HT-29 (cell line): ENCODE data around the gene SLC8A1. TPM values are rescaled to one million over a fixed set of nuclear protein-coding genes. Genes with fewer than 3 reads are reported as not detected.

ENCODE experiments used
- DNase-seq: peaks from one replicate; pipeline ENCODE4 v3.0.0-alpha.2; 2015; ENCODE audit warnings: low spot score
- total RNA-seq: library from RNA; depleted of rRNA; stranded (reverse); fragments of >200 nt; shearing (Covaris generic); gene quantifications from 2 replicates; pipeline ENCODE4 v1.2.3, GENCODE V29; 2014

The SLC8A1 gene
- total RNA-seq, 1 experiment from 2014 or later = 0.10 TPM

DNA sequence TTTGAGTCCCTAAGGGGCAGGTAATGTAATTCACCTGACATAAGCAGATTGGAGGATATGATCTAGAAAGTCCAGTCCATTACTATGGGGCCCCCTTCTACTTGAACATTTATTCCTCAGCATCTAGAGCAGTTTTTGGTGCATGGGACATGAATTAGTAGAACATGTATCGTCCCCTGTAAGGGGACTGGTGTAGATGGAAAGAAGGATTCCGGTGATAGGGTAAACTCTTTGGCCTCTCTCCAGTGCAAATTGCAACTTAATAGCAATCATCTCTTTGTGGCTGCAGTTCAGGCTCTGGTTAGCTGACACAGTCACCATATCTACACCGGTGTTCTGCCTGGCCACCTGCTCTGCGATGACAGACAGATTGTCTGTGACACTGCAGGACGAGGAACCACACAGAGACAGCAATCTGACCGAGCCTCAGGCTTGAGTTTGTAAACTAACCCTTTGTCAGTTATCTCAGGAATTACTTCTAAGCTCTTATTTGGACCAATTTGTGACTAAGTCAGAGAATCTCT is 6.4 kb upstream of the SLC8A1 start:
- DNase-seq = no peak

DNA sequence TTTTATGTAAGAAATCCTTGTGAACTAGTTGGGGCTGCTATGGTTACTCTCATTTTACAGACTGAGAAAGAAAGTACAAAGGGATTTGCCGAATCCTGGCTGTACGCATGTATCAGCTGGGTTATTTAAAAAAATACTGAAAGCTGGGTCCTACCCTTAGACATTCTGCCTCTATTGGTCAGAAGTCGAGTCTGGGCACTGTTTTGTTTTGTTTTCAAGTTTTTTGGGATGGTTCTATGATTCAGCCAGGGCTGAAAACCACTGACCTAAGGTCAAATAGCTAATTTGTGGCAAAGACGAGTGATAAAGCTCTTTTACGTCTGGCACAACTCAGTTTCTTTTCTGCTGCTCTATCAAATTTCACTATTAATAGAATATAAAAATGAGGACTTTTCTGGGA is 5.9 kb upstream of the SLC8A1 start:
- DNase-seq = no peak

DNA sequence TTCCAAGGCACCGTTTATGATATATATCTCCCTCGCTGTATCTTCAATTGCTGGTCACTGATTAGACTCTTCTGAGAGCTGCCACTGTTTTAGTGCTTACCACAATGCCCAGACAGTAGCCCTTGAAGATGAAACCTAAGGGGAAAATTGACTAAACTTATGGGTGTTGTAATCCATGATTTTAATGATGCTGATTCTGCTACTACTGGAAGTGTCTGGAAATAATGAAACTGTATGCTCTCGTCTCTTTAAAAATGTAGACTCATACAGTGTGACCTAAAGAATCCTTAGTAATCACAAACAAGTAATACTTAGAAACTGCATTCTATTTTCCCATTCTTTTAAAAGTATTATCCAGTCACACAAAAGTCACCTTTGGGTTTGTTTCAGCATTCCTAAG is 5.5 kb upstream of the SLC8A1 start:
- DNase-seq = no peak

DNA sequence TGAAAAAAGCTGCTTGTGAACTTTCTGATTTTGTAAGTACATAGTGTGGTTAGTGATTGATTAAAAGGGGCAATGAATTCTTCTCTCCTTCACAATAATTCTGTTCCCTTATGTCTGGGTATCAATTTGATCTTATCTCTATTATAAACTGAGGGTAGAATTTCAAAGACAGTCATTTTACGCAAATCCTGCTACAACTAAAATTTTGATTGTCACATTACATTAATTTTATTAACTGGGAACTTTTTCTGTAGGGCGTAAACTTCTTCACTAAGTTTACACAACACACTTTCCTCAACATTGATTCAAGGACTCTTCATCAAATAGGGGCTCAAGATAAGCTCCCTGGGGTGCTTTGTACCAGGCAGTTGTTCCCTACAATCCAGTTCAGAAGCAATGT is 5.0 kb upstream of the SLC8A1 start:
- DNase-seq = no peak

DNA sequence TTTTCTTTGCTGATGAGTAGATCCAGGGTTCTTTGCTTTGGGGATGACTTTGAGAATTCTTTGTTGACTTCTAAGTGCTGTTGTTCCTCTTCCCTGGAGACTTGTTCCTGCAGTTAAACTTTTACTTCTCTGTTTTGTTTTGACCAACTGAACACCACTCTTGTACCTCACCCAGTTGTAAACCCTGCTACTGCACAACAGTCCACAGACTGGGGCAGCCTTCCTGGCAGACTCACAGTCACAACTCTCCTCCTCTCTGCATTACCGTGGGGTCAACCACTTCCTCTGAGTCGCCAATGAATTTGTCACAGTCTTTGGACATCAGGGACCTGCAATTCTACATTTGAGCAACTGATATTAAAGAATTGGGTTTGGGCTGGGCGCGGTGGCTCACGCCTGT is 3.8 kb upstream of the SLC8A1 start:
- DNase-seq = no peak

DNA sequence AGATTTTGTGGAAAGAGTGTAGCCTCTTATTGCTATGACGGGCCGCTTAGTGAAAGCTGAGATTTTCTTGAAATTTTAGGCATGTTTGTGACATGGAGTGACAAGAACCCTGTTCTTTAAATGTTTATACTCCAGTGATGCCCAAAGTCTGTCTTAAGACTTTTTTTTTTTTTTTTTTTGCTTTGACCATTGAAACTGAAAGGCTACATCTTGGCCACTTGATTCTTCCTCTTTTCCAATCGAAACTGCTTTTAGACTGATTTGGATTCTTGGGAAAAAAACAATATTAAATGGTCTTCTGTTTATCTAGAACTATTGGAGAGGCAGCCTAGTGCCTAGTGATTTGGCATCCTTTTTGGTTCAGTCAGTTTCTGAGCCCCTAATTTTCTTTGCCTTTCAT is 2.4 kb upstream of the SLC8A1 start:
- DNase-seq = no peak

DNA sequence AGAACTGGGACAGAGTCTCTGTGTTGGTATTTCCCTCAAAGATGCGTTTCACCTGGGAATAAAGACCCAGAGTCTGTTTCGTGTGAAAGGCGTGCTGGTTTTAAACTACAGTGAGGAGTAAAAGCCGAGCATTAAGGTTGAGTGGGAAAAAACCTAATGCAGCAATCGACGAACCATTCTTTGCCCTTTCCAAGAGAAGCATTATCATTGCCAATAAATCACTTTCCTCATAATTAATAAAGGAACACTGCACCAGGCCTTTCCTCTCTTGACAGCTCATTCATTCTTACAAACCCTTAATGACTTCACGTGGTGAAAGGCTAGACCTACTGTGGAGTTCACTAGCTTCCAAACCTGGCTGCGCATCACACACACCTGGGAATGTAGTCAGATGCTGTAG is 896 bp upstream of the SLC8A1 start:
- no peak for DNase-seq

DNA sequence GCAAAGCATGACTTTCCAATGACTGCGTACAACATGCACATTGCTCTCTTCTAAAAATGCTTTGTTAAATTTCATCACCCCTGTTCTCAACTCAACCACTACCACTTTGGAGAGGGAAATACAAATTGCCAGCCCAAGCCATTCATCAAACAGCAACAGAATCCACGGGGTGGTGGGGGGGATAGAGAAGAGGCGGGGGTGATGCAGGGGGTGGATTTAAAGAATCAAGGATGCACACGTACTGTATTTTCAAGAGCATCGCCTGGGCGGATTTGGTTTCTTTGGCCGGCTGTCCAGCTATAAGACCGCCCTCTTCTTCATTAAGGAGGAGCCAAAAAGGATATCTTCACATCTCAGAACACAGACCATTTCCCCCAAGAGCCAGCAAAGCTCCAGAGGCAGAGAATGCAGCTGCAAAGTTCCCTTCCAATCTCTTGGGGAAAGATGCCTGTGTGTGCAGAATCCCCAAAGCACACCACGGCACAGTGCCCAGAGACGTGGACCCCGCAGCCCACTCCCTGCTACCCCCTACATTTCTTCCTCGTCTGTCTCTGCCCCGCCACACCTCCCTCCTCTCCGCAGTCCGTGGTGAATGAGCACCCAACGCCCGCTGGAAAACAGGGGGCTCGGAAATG is 977 bp downstream of the SLC8A1 start:
- no peak for DNase-seq

DNA sequence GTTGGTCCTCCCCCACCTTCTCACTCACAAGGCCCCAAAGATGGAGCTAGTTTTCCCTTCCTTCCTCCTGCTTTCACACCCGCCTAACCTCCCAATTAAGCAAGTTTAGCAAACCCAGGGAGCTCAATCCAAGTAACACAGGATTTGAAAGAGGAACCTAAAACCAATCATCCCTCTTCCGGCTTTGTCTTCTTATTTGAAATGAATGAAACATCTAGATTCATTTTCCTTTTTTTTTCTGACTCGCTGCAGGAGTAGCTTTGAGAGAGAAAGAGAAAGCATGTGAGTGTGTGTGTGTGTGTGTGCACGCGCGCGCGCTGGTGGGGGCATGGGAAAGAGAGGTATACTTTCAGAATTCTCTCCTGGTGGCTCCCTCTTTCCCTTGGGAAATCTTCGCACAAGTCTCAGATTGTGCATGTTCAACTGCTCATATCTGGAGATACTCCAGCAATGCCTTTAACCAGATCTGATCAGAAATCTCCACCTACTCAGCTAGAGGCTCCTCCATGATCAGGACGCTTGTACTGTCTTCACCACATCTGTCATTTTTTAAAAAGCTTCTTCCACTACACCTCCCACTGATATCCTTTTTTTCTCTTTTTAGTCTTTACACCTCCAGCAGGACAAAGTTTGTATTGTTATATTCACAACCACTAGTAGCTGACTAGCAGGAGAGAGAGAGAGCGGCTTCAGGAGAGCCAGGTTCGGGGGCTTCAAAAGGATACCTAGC is 1.7 kb downstream of the SLC8A1 start:
- no peak for DNase-seq

DNA sequence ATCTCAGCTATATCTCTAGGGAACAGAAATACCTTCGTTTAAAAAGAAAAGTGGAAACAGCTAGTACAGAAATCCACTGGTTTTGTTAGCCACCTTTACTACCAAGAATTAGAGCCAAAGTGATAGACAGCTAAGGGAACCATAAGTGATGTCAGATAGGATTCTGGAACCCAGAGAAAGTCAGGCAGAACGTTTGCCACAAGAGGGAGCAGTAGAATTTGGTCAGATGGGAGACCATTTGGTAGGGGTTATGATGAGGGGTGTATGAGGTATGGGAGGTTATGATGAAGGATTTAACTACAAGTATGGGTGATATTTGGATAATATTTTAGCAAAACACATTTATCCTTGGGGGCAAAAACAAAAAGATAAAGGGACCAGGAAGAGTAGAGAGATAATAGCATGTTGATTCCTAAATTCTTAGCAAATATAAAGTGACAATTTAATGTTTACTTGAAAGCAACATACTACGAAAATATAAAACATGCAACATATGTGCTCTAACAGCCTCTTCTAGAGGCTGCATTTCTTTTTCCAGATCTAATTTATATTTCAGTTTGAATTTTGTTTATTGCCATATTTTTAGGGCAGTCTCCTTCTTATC is 3.3 kb downstream of the SLC8A1 start:
- peak; percentile 51 for DNase-seq

DNA sequence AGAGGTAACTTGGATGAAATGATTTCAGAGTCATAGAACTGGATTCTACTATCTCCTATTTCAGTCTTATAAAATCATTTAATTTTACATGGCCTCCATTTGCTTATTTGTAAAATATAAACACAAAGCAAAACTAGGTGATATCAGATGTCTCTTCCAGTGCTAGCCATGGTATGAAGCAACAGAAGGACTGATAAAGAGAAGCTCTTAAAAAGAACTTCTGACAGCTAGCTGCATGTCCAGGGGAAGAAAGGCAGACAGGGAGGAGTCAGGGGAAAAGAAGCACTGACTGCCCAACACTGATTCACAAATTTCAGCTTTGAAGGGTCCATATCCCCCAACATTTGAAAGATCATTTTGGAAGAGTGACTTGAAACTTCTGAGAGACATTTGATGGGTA is 6.4 kb downstream of the SLC8A1 start:
- no peak for DNase-seq

DNA sequence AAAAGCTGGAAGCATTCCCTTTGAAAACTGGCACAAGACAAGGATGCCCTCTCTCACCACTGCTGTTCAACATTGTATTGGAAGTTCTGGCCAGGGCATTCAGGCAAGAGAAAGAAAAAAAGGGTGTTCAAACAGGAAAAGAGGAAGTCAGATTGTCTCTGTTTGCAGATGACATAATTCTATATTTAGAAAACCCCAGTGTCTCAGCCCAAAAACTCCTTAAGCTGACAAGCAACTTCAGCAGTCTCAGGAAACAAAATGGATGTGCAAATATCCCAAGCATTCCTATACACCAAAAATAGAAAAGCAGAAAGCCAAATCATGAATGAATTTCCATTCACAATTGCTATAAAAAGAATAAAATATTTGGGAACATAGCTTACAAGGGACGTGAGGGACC is 11.1 kb downstream of the SLC8A1 start:
- no peak for DNase-seq

DNA sequence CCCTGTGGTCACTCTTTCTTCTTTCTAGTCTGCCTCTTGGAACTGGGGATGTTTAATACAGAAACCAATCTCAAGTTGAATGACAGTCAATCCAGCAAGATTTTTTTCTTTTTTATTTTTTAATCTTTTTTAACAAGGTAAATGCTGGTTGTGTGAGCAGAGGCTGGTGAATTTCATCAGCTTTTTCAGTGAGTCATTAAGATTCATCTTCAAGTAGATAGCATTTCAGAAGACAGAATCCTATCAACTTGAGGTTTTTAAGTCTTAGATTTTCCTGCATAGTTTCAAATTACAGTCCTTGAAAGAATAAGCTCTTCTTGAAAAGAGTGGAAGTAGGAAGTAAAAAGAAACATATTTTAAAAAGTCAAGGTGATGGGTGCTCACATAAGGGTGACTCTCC is 12.4 kb downstream of the SLC8A1 start:
- DNase-seq = no peak

DNA sequence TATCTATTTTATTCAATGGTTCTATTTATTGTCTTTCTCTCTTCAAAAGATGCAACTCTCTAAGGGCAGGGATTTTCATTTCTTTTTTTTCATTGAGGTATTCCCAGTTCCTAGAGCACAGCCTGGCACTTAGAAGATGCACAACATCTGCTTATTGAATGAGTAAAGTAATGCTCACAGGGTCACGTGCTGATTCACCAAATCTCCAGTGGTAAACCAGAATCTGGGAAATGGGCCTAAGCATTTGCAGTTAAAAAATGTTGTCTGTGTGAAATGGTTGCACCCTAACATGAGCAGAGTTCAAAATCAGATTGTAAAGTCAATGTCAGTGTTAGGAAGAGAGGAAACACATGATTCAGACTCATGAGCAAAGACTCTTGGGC is 15.8 kb downstream of the SLC8A1 start:
- no peak for DNase-seq

DNA sequence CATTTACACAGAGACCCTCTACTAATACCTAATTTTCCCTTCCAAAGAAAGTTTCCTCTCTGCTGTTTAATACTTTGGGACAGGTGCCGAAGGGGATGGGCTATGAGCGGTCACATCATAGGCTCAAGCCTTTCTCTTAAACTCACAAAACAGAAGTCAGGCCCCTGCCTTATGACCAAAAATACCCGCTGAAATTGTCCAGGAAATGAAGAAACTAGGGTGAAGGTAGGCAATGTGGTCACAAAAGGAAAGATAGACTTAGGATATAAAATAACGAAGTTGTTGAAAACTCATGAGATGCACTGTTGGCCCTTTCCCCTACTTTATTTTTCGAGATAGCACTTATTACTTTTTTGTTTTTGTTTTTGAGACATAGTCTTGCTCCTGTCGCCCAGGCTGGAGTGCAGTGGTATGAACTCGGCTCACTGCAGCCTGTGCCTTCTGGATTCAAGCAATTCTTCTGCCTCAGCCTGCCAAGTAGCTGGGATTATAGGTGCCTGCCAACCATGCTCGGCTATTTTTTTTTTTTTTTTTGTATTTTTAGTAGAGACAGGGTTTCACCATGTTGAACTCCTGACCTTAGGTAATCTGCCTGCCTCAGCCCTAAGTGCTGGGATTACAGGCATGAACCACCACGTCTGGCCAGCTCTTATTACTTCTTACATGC is 16.3 kb downstream of the SLC8A1 start:
- no peak for DNase-seq

DNA sequence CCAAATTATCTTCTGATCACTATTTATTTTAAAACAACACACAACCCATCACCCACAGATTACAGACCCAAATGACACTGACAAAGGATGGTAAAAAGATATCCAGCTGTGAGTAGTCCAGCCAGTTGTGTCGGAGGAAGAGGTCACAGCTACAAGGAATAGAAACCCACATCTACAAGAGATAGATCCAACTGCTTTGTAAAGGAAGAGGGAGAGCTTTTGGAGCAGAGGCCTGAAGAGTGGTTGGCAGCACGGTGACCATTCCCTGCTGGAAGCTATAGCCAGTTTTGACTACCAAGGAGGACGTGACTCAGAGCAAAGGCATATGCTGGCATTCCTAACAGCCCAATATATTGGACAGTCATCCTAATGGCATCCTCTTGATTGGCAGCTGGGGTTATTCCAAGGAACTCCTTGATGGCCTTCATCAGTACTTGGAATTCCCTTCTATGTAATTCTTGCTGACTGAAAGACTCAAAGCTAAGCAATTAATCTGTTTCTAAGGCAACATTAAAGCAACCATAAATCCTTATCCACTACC is 17.1 kb downstream of the SLC8A1 start:
- peak; percentile 73 for DNase-seq

DNA sequence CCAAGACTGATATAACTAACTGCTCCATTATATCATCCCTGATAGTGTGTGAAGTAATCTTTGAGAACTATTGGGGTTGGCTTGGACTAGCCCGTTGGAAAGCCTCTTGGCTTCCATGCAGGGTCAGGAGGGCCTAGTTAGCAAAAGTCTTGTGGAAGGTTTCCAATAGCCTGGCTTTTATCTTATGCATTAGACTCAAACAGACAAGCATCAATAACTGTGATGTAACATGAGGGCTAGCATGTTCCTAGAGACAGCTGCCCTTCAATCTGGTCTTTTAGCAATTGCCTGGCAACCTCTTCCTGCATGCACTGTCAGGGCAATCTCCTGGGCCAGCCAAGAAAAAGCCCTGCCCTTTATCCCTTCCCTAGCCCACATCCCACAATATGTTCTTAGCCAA is 18.2 kb downstream of the SLC8A1 start:
- no peak for DNase-seq

DNA sequence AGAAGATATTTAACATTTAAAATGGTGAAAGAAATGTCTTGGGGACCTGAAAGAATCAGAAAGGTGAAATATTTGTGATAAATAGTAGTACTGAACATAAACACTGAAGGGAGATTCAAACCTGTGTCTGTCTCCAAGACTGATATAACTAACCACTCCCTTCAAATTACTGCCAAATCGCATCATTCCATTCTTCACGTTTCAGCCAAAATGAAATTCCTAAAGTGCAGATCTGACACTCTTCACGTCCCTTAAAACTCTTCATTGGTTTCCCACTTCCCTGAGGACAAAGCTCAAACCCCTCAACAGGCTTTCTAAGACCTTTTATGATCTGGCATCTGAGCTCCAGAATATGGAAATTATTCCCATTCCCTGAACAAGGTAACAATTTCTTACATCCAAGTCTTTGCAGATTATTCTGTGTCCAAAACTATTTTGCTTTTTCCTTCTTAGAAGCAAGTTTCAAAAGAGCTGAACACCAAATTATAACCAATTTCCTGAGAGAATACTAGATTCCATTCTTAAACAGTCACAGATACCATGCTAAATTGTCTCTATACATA is 18.9 kb downstream of the SLC8A1 start:
- no peak for DNase-seq

DNA sequence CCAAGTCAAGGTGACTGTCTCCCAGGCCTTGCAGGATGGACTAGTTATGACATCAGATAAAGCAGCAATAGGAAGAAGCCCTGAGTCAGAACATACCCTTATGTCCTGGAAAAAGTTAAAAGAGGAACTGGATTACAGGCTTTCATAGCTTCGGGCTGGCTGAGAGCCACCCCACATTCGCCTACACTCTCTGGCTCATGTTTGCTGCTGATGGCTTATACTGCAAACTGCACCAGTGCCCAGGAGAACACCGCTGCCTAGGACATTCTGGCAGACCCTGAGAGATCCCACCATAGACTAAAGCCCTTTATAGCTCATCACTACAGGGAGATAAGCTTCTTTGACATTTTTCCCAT is 20.3 kb downstream of the SLC8A1 start:
- no peak for DNase-seq

DNA sequence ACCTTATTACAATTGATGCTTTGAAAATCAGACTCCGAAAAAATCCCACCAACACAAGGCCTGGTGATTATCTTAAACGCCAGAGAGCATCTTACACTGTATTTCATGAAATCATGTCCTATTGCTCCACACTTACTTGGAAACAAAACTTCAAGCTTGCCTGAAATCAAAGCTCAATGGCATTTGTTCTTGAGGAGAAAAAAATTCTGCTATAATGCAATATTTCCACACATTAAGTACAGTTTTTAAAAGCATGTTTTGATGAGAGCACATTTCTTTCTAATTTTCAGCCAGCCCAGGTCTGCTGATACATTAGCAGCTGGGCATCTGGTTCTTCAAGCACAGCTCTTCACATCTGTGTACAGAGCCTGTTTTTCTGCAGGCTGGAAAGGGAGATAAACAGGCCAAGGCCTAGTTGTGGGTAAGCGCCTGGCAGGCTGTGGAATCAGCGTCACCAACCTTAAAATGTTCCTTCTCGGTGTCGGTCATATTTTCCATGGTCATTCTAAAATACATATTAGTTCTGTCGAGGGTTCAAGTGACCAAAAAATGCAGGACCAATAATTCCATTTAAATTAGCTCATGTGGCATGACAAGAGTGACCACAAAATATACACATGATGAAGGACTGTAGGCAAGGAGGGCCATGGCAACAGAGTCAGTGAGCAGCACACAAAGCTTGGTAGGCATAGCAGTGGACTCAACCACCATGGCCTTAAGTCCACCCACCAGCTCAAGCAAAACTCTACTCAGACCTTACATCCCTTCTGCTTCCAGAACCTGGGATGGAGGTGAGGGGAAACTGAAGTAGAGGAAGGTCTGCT is 20.9 kb downstream of the SLC8A1 start:
- no peak for DNase-seq

DNA sequence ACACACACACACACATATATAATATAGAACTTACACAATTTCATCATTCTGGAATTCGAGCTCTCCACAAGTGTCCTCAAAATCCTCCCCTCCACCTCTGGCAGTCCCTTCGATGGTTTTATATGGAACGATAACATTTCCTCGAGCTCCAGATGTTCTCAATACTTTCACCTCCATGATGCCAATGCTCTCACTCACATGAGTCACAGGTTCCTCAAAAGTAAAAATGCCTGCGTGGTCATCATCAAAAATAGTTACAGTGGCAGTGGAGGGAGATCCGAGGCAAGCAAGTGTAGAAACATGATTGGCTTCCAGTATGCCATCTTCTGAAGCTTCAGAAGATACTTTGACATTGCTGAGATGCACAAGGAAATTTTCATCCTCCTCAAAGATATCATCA is 23.5 kb downstream of the SLC8A1 start:
- DNase-seq = no peak
